ENCODE data around the gene PTPRK. TPM values are rescaled to one million over a fixed set of nuclear protein-coding genes. Genes with fewer than 3 reads are reported as not detected.

The PTPRK gene
- total and polyA plus RNA-seq, 2 donors (not counting 1 experiment from before 2014, with no cell fraction given): 19.4 to 75.5 TPM

DNA sequence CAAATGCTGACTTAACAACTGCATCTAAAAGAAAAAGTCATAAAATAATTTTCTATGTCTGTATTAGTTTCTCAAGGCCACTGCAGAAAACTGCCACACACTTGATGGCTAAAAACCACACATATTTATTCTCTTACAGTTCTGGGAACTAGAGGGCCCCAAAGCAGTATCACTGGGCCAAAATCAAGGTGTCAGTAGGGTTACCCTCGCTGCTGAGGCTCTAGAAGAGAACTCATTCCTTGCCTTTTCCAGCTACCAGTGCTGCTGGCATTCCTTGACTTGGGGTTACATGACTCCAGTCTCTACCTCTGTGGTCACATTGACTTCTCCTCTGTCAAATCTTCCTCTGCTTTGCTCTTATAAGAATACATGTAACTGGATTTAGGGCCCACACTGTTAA, 494.9 kb downstream of the PTPRK start:
- H3K9me3 ChIP-seq (ENCODE audit: control insufficient read depth, insufficient read depth, low read depth, low read length): no peaks in the 10 kb centered on the region
- H4K20me1 ChIP-seq (ENCODE audit: control insufficient read depth, extremely low read depth, insufficient read depth, low read length): no peaks in the 10 kb centered on the region
- no peak overlapping the region for H3K9ac ChIP-seq (ENCODE audit: insufficient read depth, low read length)
- H3K4me3 ChIP-seq (replicated peaks in 1 of 4; ENCODE audit: control extremely low read depth in 1 of 4, insufficient read depth in 1 of 4, low read depth in 3 of 4, low read length in 4 of 4): no peak overlapping the region
- no peak for DNase-seq (ENCODE audit: low read depth in 2 of 2)
- TF ChIP-seq, protein P1, sequence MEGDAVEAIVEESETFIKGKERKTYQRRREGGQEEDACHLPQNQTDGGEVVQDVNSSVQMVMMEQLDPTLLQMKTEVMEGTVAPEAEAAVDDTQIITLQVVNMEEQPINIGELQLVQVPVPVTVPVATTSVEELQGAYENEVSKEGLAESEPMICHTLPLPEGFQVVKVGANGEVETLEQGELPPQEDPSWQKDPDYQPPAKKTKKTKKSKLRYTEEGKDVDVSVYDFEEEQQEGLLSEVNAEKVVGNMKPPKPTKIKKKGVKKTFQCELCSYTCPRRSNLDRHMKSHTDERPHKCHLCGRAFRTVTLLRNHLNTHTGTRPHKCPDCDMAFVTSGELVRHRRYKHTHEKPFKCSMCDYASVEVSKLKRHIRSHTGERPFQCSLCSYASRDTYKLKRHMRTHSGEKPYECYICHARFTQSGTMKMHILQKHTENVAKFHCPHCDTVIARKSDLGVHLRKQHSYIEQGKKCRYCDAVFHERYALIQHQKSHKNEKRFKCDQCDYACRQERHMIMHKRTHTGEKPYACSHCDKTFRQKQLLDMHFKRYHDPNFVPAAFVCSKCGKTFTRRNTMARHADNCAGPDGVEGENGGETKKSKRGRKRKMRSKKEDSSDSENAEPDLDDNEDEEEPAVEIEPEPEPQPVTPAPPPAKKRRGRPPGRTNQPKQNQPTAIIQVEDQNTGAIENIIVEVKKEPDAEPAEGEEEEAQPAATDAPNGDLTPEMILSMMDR (conservative IDR thresholded peaks at IDR 0.05 in 1 of 2, IDR thresholded peaks at IDR 0.05 in 1 of 2; ENCODE audit: low read depth in 1 of 2, low read length in 2 of 2): no peak
- no peak for TF ChIP-seq EZH2 (IDR thresholded peaks at IDR 0.05; ENCODE audit: low read length, missing control alignments)
- no peak overlapping the region for H3K27ac ChIP-seq (ENCODE audit: insufficient read depth, low read length)
- H3K27me3 ChIP-seq (ENCODE audit: control insufficient read depth, insufficient read depth, low read length): no peaks in the 10 kb centered on the region
- no peaks in the 10 kb centered on the region for H3K36me3 ChIP-seq (ENCODE audit: control insufficient read depth, insufficient read depth, low read length)
- H2AFZ ChIP-seq (ENCODE audit: low read length): no peak overlapping the region
- H3K79me2 ChIP-seq (ENCODE audit: control insufficient read depth, insufficient read depth, low read length): no peaks in the 10 kb centered on the region
- H3K4me2 ChIP-seq (ENCODE audit: extremely low read depth, insufficient read depth, low read length): no peak overlapping the region
- H3K4me1 ChIP-seq (ENCODE audit: control insufficient read depth, extremely low read depth, insufficient read depth, low read length): no peaks in the 10 kb centered on the region

DNA sequence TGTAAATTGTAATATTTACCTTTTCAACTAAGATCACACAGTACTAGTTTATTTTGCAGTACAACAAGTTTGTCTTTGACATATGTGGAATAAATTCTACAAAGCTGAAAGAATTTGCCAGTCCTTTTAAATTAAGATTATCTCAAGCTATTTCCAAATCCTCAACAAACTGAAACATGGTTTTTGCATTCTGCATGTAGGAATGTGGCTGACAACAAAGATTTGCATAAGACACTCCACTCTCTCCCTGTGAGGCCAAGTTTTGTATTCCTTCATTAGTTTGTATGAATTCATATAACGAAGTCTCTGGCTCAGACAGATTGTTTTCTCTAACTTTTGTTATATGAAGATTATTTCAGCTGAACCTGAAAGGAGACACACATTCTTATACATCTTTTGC, 495.4 kb downstream of the PTPRK start:
- no peak overlapping the region for H3K4me2 ChIP-seq (ENCODE audit: extremely low read depth, insufficient read depth, low read length)
- no peak overlapping the region for H3K4me3 ChIP-seq (replicated peaks in 1 of 4; ENCODE audit: control extremely low read depth in 1 of 4, insufficient read depth in 1 of 4, low read depth in 3 of 4, low read length in 4 of 4)
- no peaks in the 10 kb centered on the region for H3K9me3 ChIP-seq (ENCODE audit: control insufficient read depth, insufficient read depth, low read depth, low read length)
- no peaks in the 10 kb centered on the region for H3K27me3 ChIP-seq (ENCODE audit: control insufficient read depth, insufficient read depth, low read length)
- H3K36me3 ChIP-seq (ENCODE audit: control insufficient read depth, insufficient read depth, low read length): no peaks in the 10 kb centered on the region
- no peak overlapping the region for H2AFZ ChIP-seq (ENCODE audit: low read length)
- no peaks in the 10 kb centered on the region for H3K4me1 ChIP-seq (ENCODE audit: control insufficient read depth, extremely low read depth, insufficient read depth, low read length)
- H3K9ac ChIP-seq (ENCODE audit: insufficient read depth, low read length): no peak overlapping the region
- no peak overlapping the region for H3K27ac ChIP-seq (ENCODE audit: insufficient read depth, low read length)
- no peak for DNase-seq (ENCODE audit: low read depth in 2 of 2)
- H3K79me2 ChIP-seq (ENCODE audit: control insufficient read depth, insufficient read depth, low read length): no peaks in the 10 kb centered on the region
- no peaks in the 10 kb centered on the region for H4K20me1 ChIP-seq (ENCODE audit: control insufficient read depth, extremely low read depth, insufficient read depth, low read length)
- no peak for TF ChIP-seq EZH2 (IDR thresholded peaks at IDR 0.05; ENCODE audit: low read length, missing control alignments)
- TF ChIP-seq, protein P1 (conservative IDR thresholded peaks at IDR 0.05 in 1 of 2, IDR thresholded peaks at IDR 0.05 in 1 of 2; ENCODE audit: low read depth in 1 of 2, low read length in 2 of 2): no peak

DNA sequence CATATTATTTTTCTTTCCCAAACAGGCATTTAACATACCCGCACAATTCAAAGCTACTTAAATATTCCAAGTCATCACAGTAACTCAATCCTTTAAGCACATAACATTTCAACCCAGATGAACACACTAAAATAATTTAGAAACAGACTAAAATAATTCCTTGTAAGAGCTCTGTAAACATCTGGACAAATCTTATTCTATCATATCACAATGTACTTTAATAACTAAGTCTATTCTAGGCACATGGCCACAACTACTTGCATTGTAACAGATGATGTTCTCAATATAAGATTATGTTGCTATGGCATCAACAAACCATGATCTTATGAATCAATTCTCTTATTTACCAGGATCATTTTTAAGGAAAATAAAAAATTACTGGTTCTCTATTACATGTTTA, 496.4 kb downstream of the PTPRK start:
- Histone ChIP-seq H3K9me3 (ENCODE audit: control insufficient read depth, insufficient read depth, low read depth, low read length) (no peaks in the 10 kb centered on the region), H3K79me2 (ENCODE audit: control insufficient read depth, insufficient read depth, low read length) (no peaks in the 10 kb centered on the region), H3K4me1 (ENCODE audit: control insufficient read depth, extremely low read depth, insufficient read depth, low read length) (no peaks in the 10 kb centered on the region), H3K4me3 (replicated peaks in 1 of 4; ENCODE audit: control extremely low read depth in 1 of 4, insufficient read depth in 1 of 4, low read depth in 3 of 4, low read length in 4 of 4) (no peak overlapping the region), H3K9ac (ENCODE audit: insufficient read depth, low read length) (no peak overlapping the region), H3K36me3 (ENCODE audit: control insufficient read depth, insufficient read depth, low read length) (no peaks in the 10 kb centered on the region), H3K27ac (ENCODE audit: insufficient read depth, low read length) (no peak overlapping the region), H4K20me1 (ENCODE audit: control insufficient read depth, extremely low read depth, insufficient read depth, low read length) (no peaks in the 10 kb centered on the region), H3K4me2 (ENCODE audit: extremely low read depth, insufficient read depth, low read length) (no peak overlapping the region), H2AFZ (ENCODE audit: low read length) (no peak overlapping the region), H3K27me3 (ENCODE audit: control insufficient read depth, insufficient read depth, low read length) (no peaks in the 10 kb centered on the region)
- TF ChIP-seq EZH2 (IDR thresholded peaks at IDR 0.05; ENCODE audit: low read length, missing control alignments): no peak
- TF ChIP-seq, protein P1 (conservative IDR thresholded peaks at IDR 0.05 in 1 of 2, IDR thresholded peaks at IDR 0.05 in 1 of 2; ENCODE audit: low read depth in 1 of 2, low read length in 2 of 2): no peak
- DNase-seq (ENCODE audit: low read depth in 2 of 2): no peak

Data from fibroblast of lung (primary cell).